Epidermal melanocyte (primary cell): ENCODE measurements around the gene PARG.
"Not testable (repeated sequence)": the region's sequence is repeated elsewhere in the genome, so short reads cannot be mapped to it uniquely, and the experiment has no call there.

ENCODE experiments used
- DNase-seq: peaks from one replicate; pipeline ENCODE4 v3.0.0; 2011; ENCODE audit warnings: low spot score; ENCODE audit not compliant: insufficient read length

Gene PARG

DNA sequence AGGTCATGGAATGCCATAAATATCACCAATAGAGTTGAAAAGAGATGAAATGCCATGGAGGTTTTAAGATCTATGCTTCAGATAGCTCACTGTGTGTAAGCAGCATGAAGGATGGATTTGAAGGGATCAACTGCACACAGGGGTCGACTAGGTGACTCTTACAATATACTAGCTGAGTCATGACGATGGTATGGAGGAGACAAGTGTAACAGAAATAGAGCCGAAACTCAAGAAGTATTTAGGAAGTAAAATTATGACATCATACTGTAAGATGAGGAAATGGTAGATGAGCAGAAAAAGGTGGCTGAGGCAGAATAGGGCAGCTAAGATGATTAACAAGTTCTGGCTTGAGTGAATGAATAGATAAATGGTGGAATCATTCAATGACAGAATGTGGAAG is 38.0 kb downstream of the PARG start:
- DNase-seq = not testable (repeated sequence)

DNA sequence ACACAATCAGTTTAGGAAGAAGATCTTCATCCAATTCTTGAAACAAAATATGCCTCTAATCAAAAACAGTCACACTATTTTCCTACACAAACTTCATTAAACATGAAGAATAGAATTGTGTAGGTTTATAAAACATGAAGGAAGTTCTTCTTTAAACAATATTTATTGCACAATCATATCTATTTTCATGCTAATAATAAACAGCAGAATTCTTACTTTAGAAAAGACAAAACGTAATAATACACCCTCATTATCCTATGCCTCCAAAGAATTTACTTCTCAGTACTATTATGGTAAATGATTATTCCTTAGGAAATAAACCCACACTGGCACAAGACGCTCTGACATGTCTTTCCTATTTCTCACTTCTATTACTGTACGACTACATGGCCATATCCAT is 41.4 kb downstream of the PARG start:
- not testable (repeated sequence) for DNase-seq

DNA sequence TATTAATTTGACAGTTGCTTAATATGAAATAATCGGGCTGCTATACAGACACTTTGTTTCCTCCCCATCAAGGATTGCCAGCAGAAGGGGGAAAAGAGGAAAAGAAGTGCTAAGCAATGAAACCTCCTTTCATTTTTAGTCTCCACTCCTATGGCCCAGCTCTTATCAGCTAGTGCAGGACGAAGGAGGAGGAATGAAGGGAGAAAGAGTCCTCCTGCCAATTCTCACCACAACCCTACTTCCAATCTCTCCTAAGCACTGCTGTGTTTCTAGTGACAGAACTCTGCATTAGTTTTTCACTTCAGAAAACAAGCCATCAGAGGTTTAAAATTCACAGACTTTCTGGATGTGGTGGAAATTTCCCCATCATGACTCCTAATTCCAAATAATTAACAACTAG is 41.8 kb downstream of the PARG start:
- not testable (repeated sequence) for DNase-seq

DNA sequence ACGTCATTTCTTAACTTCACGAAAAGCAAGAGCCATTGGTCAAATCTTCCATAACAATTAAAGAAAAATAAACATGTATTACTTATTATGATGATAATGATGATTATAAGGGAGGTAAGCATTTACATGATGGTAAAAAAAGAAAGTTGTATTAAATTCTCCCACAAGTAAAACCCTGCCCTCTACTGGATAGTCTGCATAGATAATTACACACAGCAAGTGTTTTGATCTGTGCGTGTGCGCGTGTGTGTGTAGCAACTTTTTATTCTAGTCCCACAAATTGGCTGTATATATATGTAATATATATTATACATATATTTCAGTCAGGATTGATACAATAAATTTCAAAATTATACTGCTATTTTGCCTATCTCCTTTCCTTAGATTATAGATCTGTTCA is 51.8 kb downstream of the PARG start:
- not testable (repeated sequence) for DNase-seq

DNA sequence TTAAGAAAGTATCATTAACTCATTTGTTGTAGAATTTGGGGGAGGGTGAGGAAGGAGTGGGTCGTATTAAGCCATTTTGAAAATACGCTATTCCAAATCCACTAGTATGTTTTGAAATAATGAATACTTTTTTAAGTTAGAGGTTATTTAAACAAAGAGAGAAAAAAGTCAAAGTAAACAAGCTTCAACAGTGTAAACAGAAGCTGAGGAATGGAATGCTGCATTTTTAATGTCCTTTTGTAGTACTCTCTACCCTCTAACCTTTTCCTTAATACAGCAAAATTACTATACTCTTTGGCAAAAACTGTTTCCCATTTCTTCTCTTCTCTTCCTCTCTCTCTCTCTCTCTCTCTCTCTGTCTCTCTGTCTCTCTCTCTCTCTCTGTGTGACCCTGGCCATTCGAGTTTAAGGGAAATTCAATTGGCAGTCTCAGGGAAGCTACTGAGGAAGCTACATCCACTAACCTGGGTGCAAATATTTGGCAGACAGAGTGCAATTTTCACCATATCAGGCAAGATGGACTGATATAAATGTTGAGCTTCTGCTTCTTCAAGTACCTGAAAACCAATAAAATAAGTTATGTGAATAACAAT is 57.0 kb downstream of the PARG start:
- not testable (repeated sequence) for DNase-seq

DNA sequence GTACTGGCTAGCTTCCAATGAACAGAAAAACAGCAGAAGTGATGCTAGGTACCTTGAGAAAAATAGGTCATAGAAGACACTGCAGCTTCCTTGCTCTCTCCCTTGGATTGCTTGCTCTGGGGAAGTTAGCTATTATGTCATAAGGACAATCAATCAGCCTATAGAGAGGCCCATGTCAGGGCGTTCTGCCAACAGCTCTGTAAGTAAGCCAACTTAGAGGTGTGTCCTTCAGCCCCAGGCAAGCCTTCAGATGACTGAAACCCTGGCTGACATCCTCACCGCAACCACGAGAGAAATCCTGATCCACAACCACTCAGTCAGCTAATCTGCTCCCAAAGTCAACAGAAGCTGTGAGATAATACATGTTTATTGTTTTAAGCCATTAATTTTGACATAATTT is 58.0 kb downstream of the PARG start:
- DNase-seq = not testable (repeated sequence)

DNA sequence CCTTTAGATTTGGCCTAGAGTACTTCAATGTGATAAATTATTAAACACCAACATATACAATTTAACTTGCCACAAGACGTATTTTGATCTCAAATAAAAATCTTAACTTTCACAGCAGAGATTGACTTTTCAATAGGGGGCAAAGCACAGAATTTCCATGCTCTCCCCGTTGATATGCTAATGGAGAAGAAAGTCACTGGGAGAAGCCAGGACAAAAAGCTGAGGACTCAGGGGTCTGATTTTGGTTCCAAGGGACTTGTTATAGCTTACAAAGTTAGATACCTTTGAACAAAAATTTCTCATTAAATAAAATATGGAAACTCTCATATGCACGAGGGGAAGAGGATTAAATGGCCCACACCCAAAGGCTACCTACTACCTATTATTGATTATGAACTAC is 59.5 kb downstream of the PARG start:
- not testable (repeated sequence) for DNase-seq

DNA sequence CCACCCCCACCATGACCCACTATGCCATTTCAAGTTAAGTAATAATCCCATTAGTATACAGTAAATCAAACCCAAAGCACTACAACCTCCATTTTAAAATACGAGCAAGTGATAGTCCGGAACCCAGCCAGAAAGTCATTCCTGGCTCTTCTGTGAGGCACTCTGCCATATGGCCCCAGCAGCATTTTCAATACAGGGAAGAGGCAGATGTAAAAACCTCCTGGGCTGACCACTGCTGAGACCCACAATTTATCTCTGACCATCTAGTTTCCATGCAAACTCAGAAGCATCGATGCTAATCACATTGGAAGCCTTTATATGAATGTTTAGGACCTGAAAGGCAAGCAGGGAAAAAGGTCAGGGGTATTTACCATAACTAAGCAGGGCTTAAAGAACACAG is 69.1 kb downstream of the PARG start:
- DNase-seq = not testable (repeated sequence)

DNA sequence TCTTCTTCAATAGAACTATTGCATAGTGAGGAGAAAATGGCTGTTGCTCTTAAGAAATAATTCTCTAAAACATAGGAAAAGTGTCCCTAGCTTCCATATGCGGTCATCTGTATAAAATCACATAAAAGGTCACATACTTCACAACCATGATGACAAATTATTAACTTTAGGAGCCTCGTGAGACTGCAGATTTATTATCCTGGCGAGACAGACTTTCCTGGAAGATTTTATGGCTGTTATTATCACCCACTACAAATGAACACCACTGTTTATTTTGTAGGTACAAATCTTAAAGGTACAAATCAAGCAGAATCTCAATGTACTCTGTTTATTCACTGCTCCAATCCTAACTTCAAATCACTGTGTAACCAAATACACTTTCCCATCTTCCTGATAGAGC is 70.4 kb downstream of the PARG start:
- not testable (repeated sequence) for DNase-seq

DNA sequence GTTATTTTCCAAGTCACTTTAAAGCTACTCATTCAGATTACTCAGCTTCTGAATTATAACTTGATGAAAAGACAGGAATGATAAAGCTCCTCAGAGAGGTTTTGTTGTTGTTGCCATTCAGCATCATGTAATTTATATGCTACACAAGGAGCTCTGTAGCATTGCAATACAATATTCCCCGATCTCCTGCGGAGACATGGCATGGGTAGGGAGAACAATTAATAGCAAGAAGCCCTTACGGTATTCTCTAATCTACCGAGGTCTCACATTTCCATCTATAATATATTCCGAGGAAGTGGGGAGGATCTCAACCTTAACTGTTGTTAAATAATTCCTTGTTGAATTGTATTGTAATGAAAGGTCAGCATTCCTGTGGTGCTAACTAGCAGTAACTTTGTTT is 81.9 kb downstream of the PARG start:
- DNase-seq = not testable (repeated sequence)

DNA sequence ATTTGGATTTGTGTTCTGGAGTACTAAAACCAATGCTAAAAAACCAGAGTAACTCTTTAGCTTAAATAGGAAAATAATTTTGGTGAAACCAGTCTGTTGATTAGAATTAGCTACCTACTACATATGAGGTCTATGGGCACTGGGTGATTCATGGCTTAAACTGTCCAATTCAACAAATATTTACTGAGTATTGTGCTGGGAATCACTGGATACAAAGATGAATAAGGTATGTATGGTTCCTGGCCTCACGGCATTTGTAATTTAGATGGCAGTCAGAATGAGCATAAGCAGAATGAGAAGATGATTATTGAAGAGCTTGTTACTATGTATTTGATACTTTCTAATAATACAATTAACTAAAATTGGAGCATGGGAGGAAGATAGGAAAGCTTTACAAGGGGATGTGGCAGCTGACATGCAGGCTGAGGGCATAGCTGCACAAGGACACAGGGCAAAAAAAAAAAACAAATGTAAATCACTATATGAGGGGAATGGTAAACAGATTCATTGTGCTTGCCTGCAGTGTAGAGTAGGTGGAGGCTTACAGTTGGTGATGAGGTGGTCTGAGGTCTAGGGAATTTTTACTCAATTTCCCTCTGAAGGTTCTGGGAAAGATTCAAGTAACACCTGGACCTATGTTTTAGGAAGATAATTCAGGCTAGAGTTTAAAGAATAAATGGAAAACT is 83.0 kb downstream of the PARG start:
- not testable (repeated sequence) for DNase-seq

DNA sequence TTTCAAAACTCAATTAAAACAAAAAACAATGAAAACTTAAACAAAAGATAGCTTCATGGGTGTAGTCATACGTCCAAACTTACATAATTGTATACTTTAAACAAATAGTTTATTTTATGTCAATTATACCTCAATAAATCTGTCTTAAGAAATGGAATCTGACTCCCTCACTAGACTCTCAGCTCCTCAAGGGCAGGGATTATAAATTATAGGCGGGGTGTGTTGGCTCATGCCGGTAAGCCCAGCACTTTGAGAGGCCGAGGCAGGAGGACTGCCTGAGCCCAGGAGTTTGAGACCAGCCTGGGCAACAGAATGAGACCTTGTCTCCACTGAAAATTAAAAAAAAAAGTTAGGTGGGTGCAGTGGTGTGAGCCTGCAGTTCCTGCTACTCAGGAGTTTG is 92.3 kb downstream of the PARG start:
- DNase-seq = not testable (repeated sequence)

DNA sequence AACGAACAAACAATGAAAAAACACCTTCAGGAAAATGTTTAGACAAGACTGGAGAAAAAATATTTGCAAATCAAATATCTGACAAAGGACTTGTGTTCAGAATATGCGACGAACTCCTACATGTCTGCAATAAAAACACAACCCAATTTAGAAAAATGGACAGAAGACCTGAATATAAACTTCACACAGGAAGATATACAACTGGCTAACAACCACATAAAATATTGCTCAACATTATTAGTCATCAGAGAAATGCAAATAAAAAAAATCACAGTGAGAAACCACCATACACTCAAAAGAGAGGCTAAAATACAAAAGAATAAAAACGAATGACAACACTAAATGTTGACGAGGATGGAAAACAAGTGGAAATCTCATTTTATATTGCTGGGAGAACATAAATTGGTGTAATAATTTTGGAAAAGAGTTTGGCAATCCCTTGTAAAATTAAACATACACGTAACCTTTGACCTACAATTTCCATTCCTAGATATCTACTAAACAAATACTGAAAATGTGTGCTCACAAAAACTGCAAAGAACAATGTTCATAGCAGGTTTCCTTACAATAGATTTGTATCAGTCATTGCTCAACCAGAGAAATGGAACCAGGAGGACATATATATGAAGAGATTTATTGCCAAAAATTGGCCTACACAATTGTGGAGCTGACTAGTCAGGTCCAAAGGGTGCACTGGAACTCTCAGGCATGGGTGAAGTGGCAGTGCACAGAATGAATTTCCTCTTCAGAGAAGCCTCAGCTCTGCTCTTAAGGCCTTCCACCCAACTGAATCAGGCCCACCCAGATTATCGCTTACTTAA is 96.8 kb downstream of the PARG start:
- no peak for DNase-seq

DNA sequence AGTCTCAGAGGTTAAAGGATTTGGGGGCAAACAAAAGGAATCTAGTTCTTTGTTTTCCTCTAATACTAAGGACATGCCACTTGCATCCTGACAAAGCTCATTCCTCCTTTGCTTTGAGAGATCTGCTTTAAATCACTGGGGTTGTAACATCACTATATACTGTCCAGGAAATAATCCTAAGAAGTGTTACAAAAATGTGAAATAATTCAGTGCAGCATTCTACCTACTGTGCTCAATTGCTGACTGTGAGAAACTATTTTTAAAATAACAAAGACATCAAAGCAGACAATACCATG is 99.5 kb downstream of the PARG start:
- DNase-seq = not testable (repeated sequence)

DNA sequence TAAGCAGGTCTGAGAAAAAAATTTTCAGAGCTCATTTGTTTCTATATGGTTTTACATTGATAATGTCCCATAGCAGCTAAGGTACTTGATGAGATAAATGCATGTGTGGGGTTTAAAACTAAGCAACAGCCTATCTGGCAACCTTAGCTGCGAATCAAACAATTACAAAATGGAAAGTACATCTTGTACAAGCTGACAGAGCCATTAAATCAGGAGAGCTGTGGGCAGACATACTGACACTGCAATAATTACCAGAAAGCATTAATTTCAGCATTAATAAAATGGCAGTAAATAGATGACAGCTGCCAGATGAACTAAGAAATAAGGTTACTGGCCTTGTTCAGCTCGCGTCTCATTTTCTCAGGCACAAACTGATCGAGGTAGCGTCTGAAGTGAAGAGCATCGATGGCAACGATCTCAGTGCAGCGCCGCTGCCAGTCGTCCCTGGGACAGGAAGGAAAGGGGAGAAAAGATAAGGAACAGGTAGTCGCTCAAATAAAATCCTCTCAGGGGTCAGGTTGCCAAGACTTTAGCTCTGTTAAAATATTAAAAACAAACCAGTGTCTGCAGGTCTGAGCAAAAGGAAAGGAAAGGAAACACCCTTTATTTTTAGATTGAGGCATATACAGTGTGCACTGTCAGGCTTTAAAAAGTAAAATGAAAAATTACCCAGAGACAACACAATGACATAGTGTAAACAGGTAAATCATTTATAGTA is 100.1 kb downstream of the PARG start:
- no peak for DNase-seq

DNA sequence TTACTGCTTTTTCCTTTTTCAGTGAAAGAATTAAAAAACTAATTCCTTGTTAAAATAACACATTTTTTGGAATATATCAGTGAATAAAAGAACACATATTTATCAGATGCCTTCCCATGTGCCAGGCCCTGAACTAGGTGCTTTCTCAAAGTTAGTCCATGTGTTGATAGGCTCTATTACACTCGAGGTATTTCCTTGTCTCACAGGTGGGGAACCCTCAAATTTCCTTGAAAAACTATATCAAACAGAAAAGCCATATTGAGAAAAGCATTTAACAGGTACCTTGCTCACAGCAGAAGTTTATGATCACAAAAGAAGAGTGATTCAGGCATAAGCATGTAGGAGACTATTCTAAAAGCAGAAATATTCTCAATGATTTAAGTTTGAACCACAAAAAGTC is 104.1 kb downstream of the PARG start:
- no peak for DNase-seq

DNA sequence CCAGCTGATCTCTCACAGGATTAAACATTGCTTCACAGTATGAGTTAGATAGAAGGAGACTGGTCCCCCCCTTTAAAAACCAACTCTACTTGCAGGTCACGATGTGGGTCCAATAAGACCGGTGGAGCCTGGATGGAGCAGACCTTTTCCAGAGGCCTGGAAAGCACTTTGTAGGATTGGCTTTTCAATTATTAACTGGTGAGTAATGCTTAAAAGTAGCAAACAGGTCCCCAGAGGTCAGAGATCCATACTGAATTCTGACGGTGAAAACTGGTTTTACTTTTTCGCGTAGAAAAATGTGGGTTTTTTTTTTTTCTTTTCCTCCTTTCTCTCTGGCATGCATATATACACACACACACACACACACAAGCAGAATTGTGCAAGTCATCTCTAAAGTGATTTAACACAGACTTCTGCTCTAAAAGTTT is 104.8 kb downstream of the PARG start:
- DNase-seq = no peak

DNA sequence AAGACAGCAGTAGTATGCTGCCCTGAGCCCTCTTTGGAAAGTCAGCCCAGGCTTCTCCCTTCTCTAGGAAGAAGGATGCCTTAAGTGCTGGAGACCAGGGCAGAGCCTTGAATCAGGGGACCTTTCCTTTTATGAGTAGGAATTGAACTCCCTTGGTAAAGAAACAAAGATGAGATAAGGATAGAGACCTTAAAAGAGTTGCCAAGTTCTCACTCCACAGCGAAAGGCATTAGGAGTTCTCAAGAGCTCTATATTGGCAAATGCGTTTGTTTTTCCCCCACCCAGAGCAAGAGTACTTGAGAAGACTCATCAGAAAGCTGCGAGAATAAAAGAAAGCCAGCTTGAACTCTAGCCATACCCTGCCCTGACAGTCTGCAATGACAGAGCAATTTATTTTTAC is 106.9 kb downstream of the PARG start:
- DNase-seq = no peak

DNA sequence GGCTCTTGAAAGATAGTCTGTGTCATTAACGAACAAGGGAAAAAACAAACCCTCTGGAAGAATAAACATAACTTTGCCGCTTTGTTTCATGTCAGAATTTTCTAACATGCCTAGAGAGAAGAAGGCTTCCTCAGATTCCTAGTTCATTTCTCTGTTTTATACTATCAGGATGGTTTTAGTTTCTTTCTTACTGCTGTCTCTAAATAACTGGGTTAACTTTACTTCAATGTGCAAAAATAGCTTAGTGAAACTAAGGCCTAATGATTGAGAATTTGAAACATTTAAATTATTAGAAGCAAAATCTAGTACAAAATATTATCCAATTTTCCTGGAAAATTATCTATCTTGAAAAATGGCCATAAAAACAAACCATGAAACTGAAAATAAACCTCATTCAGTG is 107.6 kb downstream of the PARG start:
- DNase-seq = no peak

DNA sequence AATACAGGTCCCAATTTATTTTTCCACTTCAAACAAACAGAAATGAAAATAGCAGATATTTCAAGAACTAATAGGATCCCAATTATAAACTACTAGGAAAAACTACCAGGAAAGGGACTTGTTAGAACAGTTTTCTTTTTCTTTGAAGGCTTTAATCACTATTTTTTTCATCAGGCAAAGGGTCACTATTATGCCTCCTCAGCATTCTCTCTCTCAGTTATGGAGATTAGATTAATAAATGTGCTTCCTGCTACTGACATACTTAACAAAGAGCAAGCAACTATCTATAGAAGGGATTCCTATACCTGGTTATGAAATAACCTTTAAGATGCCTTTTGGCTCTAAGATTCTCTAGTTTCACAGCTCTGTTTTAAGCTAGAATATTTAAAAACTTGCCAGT is 108.7 kb downstream of the PARG start:
- DNase-seq = no peak

DNA sequence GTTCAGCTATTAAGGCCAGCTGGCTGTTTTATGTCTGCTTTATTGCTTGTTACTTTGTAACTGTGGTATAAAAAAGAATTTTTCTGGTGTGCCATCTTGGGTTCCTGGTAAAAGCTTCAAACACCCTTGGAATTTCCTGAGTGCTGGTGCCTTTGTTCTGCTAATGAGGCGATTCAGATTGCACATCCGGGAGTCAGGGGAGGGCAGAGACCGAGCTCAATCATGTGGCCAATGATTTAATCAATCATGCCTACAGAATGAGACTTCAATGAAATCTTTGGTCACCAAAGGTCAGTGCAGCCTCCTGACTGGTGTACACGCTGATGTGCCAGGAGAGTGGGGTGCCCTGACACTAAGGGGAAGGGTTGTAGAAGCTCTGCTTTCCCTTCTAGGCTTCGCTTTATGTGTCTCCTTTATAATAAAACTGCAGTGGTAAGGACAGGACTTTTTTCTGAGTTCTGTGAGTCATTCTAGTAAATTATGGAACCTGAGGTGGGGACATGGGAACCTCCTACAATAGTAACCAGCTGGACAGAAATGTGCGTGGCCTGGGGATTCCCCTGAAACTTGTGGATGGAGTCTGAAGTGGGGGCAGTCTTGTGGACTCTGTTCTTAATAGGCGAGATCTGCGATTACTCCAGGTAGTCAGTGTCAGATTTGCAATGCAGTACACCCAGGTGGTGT is 110.3 kb downstream of the PARG start:
- no peak for DNase-seq
